HCT116 (cell line): ENCODE data around the gene ZDHHC1. TPM values are rescaled to one million over a fixed set of nuclear protein-coding genes. Genes with fewer than 3 reads are reported as not detected.
A peak's percentile ranks its signal among the peaks of the same experiment; 100 is the strongest.

ENCODE experiments used
- ATAC-seq: fragments of 200-7000 bp; cut with Tn5 transposase; 2 replicates; pipeline ENCODE4 v1.9.1; 2020; ENCODE audit warnings: mild to moderate bottlenecking, moderate library complexity
- BruUV-seq: library from RNA; stranded (reverse); fragments of 400-500 nt; replicated peaks from 2 replicates; lab custom pipeline; 2021; lab: Mats Ljungman, UMichigan
- CTCF ChIA-PET: fragments of 300-600 bp; sonication (Branson Sonifier 250); formaldehyde crosslinking; loops from one replicate; lab custom pipeline; 2021; ENCODE audit warnings: antibody characterized with exemption; lab: Charles Lee
- POLR2A ChIA-PET: fragments of 300-600, 350-600 bp; sonication (Branson Sonifier 250); formaldehyde crosslinking; loops from one replicate; lab custom pipeline; 2021; ENCODE audit warnings: antibody characterized with exemption; lab: Charles Lee
- RAD21 ChIA-PET, 2 experiments: fragments of 300-600 bp; sonication (Branson Sonifier 250); formaldehyde crosslinking; loops; one replicate each; lab custom pipeline; 2023; ENCODE audit warnings: low total read pairs in 2 of 2; ENCODE audit not compliant: uncharacterized antibody in 2 of 2, unreplicated experiment in 2 of 2, low non-redundant PET in 1 of 2; lab: Charles Lee
- DNase-seq: peaks from one replicate; pipeline ENCODE4 v3.0.0-alpha.2; 2010; ENCODE audit warnings: low read depth, low spot score
- H2AFZ ChIP-seq: fragments of 200-600 bp; shearing (Covaris generic), sonication (generic); 2 replicates; pipeline ENCODE4 v1.6.1; 2017; ENCODE audit warnings: low read depth, mixed run types, mixed read lengths, antibody characterized with exemption, low read length; ENCODE audit not compliant: poor library complexity, severe bottlenecking
- H3K27ac ChIP-seq: 2 replicates; pipeline ENCODE4 v1.5.1; 2012; ENCODE audit warnings: low read depth, low read length
- H3K27me3 ChIP-seq: fragments of 200-600 bp; sonication (generic); 2 replicates; pipeline ENCODE4 v1.6.1; 2016; ENCODE audit warnings: mixed run types, low read length, mixed read lengths; ENCODE audit not compliant: insufficient read depth
- H3K36me3 ChIP-seq, 2 experiments: fragments of 200-500 bp in 1 of 2; fragments of 200-600 bp in 1 of 2; sonication (Bioruptor generic) in 1 of 2; sonication (generic) in 1 of 2; 2 replicates each; pipeline versions ENCODE4 v1.5.1 to v1.6.1; 2014 to 2016; ENCODE audit warnings: low read length in 2 of 2, inconsistent platforms in 1 of 2, mixed read lengths in 1 of 2, mixed run types in 1 of 2; ENCODE audit not compliant: insufficient read depth in 2 of 2, control insufficient read depth in 1 of 2
- H3K4me1 ChIP-seq, 2 experiments: fragments of 200-600 bp in 1 of 2; sonication (generic) in 1 of 2; 2 replicates each; pipeline versions ENCODE4 v1.5.1 to v1.6.1; 2012 to 2017; ENCODE audit warnings: low read length in 2 of 2, inconsistent platforms in 1 of 2, mild to moderate bottlenecking in 1 of 2, mixed read lengths in 1 of 2, mixed run types in 1 of 2, moderate library complexity in 1 of 2; ENCODE audit not compliant: insufficient read depth in 2 of 2, control insufficient read depth in 1 of 2
- H3K4me2 ChIP-seq: fragments of 200-600 bp; sonication (generic); 2 replicates; pipeline ENCODE4 v1.6.1; 2017; ENCODE audit warnings: mixed run types, low read length, mixed read lengths
- H3K4me3 ChIP-seq, 2 experiments: fragments of 200-600 bp in 1 of 2; sonication (generic) in 1 of 2; replicated peaks in 1 of 2; 2 replicates each; pipeline ENCODE4 v1.5.1; 2011 to 2016; ENCODE audit warnings: low read length in 2 of 2, control low read depth in 1 of 2, low read depth in 1 of 2, mild to moderate bottlenecking in 1 of 2, mixed read lengths in 1 of 2, mixed run types in 1 of 2
- H3K79me2 ChIP-seq: fragments of 200-600 bp; sonication (generic); 2 replicates; pipeline ENCODE4 v1.6.1; 2017; ENCODE audit warnings: mild to moderate bottlenecking, mixed run types, low read length, moderate library complexity, mixed read lengths; ENCODE audit not compliant: insufficient read depth
- H3K9ac ChIP-seq: fragments of 200-600 bp; sonication (generic); 2 replicates; pipeline ENCODE4 v1.6.1; 2016; ENCODE audit warnings: low read length, mixed read lengths
- H3K9me2 ChIP-seq: fragments of 200-600 bp; sonication (generic), shearing (Covaris generic); 2 replicates; pipeline ENCODE4 v1.6.1; 2017; ENCODE audit warnings: mixed run types, mild to moderate bottlenecking, moderate library complexity; ENCODE audit not compliant: insufficient read depth
- H3K9me3 ChIP-seq, 2 experiments: fragments of 200-500 bp in 1 of 2; fragments of 200-600 bp in 1 of 2; sonication (Bioruptor generic) in 1 of 2; sonication (generic) in 1 of 2; 2 replicates each; pipeline ENCODE4 v1.6.1; 2014 to 2017; ENCODE audit warnings: low read length in 2 of 2, mixed read lengths in 2 of 2, inconsistent platforms in 1 of 2, low read depth in 1 of 2, mild to moderate bottlenecking in 1 of 2, mixed run types in 1 of 2, moderate library complexity in 1 of 2; ENCODE audit not compliant: control insufficient read depth in 1 of 2, insufficient read depth in 1 of 2
- H4K20me1 ChIP-seq: fragments of 200-600 bp; sonication (generic), shearing (Covaris generic); 2 replicates; pipeline ENCODE4 v1.6.1; 2017; ENCODE audit warnings: mixed run types, mild to moderate bottlenecking, moderate library complexity; ENCODE audit not compliant: insufficient read depth
- CBX3 ChIP-seq: IDR thresholded peaks from 2 replicates; pipeline ENCODE4 v1.6.1; 2012; ENCODE audit warnings: low read depth
- CTCF ChIP-seq, 3 experiments: fragments of 200-600 bp in 1 of 3; sonication (generic) in 1 of 3; IDR thresholded peaks in 2 of 3; conservative IDR thresholded peaks in 1 of 3; 2 replicates each; pipeline ENCODE4 v1.5.1; 2012 to 2017; ENCODE audit warnings: low read depth in 2 of 3, low read length in 2 of 3, antibody characterized with exemption in 1 of 3, borderline replicate concordance in 1 of 3, control low read depth in 1 of 3, mild to moderate bottlenecking in 1 of 3, mixed read lengths in 1 of 3, mixed run types in 1 of 3, moderate library complexity in 1 of 3; ENCODE audit not compliant: insufficient read depth in 1 of 3
- EGR1 ChIP-seq: IDR thresholded peaks from 2 replicates; pipeline ENCODE4 v1.6.1; 2012; ENCODE audit warnings: low read depth
- EZH2 ChIP-seq: fragments of 200-600 bp; sonication (generic); IDR thresholded peaks from 2 replicates; pipeline ENCODE4 v1.6.1; 2017; ENCODE audit warnings: antibody characterized with exemption, mixed run types
- FOSL1 ChIP-seq: IDR thresholded peaks from 2 replicates; pipeline ENCODE4 v1.6.1; 2012; ENCODE audit warnings: low read depth
- JUND ChIP-seq: IDR thresholded peaks from 2 replicates; pipeline ENCODE4 v1.6.1; 2012
- POLR2A ChIP-seq: IDR thresholded peaks from 2 replicates; pipeline ENCODE4 v1.7.0; 2011; ENCODE audit warnings: borderline replicate concordance; ENCODE audit not compliant: insufficient read depth, insufficient read length; ENCODE audit errors: extremely low read depth
- POLR2AphosphoS5 ChIP-seq: IDR thresholded peaks from 2 replicates; pipeline ENCODE4 v1.6.1; 2011; ENCODE audit warnings: mild to moderate bottlenecking, low read depth, low read length, moderate library complexity
- SRF ChIP-seq: IDR thresholded peaks from 2 replicates; pipeline ENCODE4 v1.6.1; 2012; ENCODE audit warnings: low read depth
- ZFX ChIP-seq: fragments of 450-650 bp; IDR thresholded peaks from 2 replicates; pipeline ENCODE4 v1.6.1; 2017
- ZNF274 ChIP-seq: fragments of 200-500 bp; sonication (Bioruptor generic); IDR thresholded peaks from 2 replicates; pipeline ENCODE4 v1.6.1; 2014; ENCODE audit warnings: mild to moderate bottlenecking, low read depth, low read length, inconsistent platforms
- intact Hi-C: fragments of 100-400 bp; cut with micrococcal nuclease; formaldehyde crosslinking; loops from 2 replicates; pipeline ENCODE4 v1.10.0; 2022
- total RNA-seq: library from RNA; stranded (reverse); gene quantifications from one replicate; pipeline ENCODE4 v1.2.1, GENCODE V29; 2021; ENCODE audit not compliant: unreplicated experiment

The ZDHHC1 gene
- total RNA-seq, 1 experiment from 2014 or later, result 9.1 TPM

- TF ChIP-seq JUND (no peak), SRF (no peak), EGR1 (no peak), ZNF274 (no peak), POLR2AphosphoS5 (no peak)
These were observed 22.6 kb upstream of the ZDHHC1 start (continued) for GRCh38 chr16:67438824-67439393.

GRCh38 chr16:67438098-67438791 is 22.0 kb upstream of the ZDHHC1 start:
- CTCF ChIA-PET, result interaction anchor here (0.8 kb wide), 1 partner anchor 153 kb away, joined by 3 read pairs; no protein-coding TSS in a partner anchor

More at GRCh38 chr16:67438098-67438791, 22.0 kb upstream of the ZDHHC1 start:
- Histone ChIP-seq H4K20me1 (no peaks in the 10 kb centered on the region), H3K9me2 (no peaks in the 10 kb centered on the region), H3K79me2 (no peaks in the 10 kb centered on the region), H2AFZ (no peak overlapping the region), H3K4me1 (no peaks in the 10 kb centered on the region), H3K4me2 (no peak overlapping the region), H3K27ac (no peak overlapping the region), H3K27me3 (no peaks in the 10 kb centered on the region), H3K36me3 (peaks cover 0 to 7% of the 10 kb centered on the region in 2 experiments; a peak in 1 of 4 replicates), H3K4me3 (no peak overlapping the region), H3K9me3 (no peaks in the 10 kb centered on the region), H3K9ac (no peak overlapping the region)
- TF ChIP-seq EZH2 (no peak), FOSL1 (no peak), JUND (no peak), CTCF (IDR thresholded peaks at IDR 0.05 in 2 of 3, conservative IDR thresholded peaks at IDR 0.05 in 1 of 3; ENCODE audit: borderline replicate concordance in 1 of 3, insufficient read depth in 1 of 3, low read depth in 2 of 3, low read length in 2 of 3) (no peak), ZFX (no peak), CBX3 (no peak), POLR2A (no peak)
- BruUV-seq, result TSS peak; percentile 80
- DNase-seq, result no peak
- intact Hi-C loops, result no loop called here
- ChIA-PET POLR2A (no interaction called here), RAD21 (no interaction called here)
- ATAC-seq, result no peak
